ENCODE data around the gene SLC44A2.

The SLC44A2 gene

DNA sequence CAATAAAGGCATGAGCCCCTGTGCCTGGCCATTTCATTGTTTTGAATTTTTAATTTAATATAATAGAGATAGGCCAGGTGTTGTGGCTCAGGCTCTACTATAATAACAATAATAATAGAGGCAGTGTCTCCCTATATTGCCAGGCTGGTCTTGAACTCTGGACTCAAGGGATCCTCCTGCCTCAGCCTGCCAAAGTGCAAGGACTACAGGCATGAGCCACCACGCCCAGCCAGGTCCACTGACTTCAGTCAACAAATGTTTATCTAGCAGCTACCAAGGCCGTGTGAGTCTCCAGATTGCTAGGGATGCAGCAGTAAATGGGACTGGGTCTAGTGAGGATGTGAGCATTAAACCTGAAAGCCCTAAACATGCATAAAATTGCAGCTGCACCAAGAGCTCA lies 15.0 kb downstream of the SLC44A2 start:
- H3K36me3 ChIP-seq (ENCODE audit: insufficient read depth): no peaks in the 10 kb centered on the region
- H3K27ac ChIP-seq: no peak overlapping the region

DNA sequence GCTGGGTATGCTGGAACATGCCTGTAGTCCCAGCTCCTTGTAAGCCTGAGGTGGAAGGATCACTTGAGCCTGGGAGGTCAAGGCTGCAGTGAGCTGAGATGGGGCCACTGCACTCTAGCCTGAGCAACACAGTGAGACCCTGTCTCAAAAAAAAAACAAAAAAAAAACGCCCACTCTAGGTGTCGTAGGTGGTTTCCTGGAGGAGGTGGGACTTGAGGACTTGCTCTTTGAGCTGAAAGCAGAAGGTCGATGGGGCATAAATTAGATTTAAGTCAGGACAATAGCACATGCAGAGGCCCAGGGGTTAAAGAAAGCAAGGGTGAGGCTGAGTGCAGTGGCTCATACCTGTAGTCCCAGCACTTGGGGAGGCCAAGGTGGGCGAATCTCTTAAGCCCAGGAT lies 15.9 kb downstream of the SLC44A2 start:
- no peak overlapping the region for H2AFZ ChIP-seq (ENCODE audit: low read depth)
- TF ChIP-seq, protein P1, sequence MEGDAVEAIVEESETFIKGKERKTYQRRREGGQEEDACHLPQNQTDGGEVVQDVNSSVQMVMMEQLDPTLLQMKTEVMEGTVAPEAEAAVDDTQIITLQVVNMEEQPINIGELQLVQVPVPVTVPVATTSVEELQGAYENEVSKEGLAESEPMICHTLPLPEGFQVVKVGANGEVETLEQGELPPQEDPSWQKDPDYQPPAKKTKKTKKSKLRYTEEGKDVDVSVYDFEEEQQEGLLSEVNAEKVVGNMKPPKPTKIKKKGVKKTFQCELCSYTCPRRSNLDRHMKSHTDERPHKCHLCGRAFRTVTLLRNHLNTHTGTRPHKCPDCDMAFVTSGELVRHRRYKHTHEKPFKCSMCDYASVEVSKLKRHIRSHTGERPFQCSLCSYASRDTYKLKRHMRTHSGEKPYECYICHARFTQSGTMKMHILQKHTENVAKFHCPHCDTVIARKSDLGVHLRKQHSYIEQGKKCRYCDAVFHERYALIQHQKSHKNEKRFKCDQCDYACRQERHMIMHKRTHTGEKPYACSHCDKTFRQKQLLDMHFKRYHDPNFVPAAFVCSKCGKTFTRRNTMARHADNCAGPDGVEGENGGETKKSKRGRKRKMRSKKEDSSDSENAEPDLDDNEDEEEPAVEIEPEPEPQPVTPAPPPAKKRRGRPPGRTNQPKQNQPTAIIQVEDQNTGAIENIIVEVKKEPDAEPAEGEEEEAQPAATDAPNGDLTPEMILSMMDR (conservative IDR thresholded peaks at IDR 0.05; ENCODE audit: low read depth, low read length): no peak
- no peak overlapping the region for H3K4me3 ChIP-seq (IDR thresholded peaks at IDR 0.05; ENCODE audit: insufficient read depth, low read depth, low read length)
- H3K36me3 ChIP-seq (ENCODE audit: insufficient read depth): no peaks in the 10 kb centered on the region
- no peaks in the 10 kb centered on the region for H3K27me3 ChIP-seq (ENCODE audit: insufficient read depth, low read depth)
- no peaks in the 10 kb centered on the region for H3K79me2 ChIP-seq (ENCODE audit: insufficient read depth, low read depth)
- H3K4me2 ChIP-seq: no peak overlapping the region
- H3K9ac ChIP-seq: no peak overlapping the region
- H3K27ac ChIP-seq: no peak overlapping the region
- H4K20me1 ChIP-seq (ENCODE audit: insufficient read depth): no peaks in the 10 kb centered on the region
- no peaks in the 10 kb centered on the region for H3K4me1 ChIP-seq (ENCODE audit: low read depth, poor library complexity, severe bottlenecking)

More for the DNA sequence above, 15.0 kb downstream of the SLC44A2 start:
- Histone ChIP-seq H3K4me2 (no peak overlapping the region), H3K9ac (no peak overlapping the region), H3K4me3 (IDR thresholded peaks at IDR 0.05; ENCODE audit: insufficient read depth, low read depth, low read length) (no peak overlapping the region), H3K27me3 (ENCODE audit: insufficient read depth, low read depth) (no peaks in the 10 kb centered on the region), H3K79me2 (ENCODE audit: insufficient read depth, low read depth) (no peaks in the 10 kb centered on the region), H3K4me1 (ENCODE audit: low read depth, poor library complexity, severe bottlenecking) (no peaks in the 10 kb centered on the region), H2AFZ (ENCODE audit: low read depth) (no peak overlapping the region), H4K20me1 (ENCODE audit: insufficient read depth) (no peaks in the 10 kb centered on the region)
- TF ChIP-seq, protein P1 (conservative IDR thresholded peaks at IDR 0.05; ENCODE audit: low read depth, low read length): no peak

DNA sequence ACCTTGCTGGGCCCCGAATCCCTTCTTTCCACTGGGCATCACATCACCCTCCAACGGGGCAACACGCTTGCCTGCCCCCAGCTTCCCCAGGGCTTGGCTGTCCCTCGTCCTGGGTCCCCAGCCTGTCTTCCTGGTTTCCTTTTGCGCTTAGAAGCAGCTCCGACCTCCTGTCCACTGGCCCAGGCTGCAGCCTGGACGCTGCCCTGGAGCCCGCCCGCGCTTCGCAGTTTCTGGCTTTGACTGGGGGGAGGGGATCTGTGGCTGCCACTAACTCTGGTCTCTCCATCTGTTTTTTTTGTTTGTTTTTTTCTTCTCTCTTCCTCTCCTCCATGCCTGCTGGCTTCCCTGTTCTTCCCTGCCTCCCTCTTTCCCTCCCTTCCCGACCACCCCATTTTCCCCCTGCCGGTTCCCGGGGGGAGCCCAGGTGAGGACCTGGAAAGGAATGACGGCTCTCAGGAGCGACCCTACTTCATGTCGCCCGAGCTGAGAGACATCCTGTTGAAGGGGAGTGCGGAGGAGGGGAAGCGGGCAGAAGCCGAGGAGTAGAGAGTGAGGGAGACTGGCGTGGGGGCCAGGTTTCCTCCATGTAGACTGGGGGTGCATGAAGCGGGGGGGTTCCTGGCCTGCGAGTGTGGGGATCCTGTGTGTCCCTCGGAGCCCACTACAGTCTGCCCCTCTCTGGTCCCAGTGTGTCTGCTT lies 17.3 kb downstream of the SLC44A2 start:
- H3K36me3 ChIP-seq (ENCODE audit: insufficient read depth): no peaks in the 10 kb centered on the region

DNA sequence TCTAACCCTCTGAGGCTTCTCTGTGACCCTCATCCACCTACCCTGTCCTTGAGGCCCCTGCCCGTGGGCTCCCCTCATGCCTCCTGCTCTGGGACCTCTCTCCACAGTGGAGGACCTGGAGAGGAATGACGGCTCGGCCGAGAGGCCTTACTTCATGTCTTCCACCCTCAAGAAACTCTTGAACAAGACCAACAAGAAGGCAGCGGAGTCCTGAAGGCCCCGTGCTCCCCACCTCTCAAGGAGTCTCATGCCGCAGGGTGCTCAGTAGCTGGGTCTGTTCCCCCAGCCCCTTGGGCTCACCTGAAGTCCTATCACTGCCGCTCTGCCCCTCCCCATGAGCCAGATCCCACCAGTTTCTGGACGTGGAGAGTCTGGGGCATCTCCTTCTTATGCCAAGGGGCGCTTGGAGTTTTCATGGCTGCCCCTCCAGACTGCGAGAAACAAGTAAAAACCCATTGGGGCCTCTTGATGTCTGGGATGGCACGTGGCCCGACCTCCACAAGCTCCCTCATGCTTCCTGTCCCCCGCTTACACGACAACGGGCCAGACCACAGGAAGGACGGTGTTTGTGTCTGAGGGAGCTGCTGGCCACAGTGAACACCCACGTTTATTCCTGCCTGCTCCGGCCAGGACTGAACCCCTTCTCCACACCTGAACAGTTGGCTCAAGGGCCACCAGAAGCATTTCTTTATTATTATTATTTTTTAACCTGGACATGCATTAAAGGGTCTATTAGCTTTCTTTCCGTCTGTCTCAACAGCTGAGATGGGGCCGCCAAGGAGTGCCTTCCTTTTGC lies 18.0 kb downstream of the SLC44A2 start:
- Histone ChIP-seq H3K27ac (no peak overlapping the region), H3K4me3 (IDR thresholded peaks at IDR 0.05; ENCODE audit: insufficient read depth, low read depth, low read length) (no peak overlapping the region), H3K79me2 (ENCODE audit: insufficient read depth, low read depth) (no peaks in the 10 kb centered on the region), H3K9ac (no peak overlapping the region), H3K4me2 (no peak overlapping the region), H3K4me1 (ENCODE audit: low read depth, poor library complexity, severe bottlenecking) (no peaks in the 10 kb centered on the region), H4K20me1 (ENCODE audit: insufficient read depth) (no peaks in the 10 kb centered on the region), H3K36me3 (ENCODE audit: insufficient read depth) (no peaks in the 10 kb centered on the region), H3K27me3 (ENCODE audit: insufficient read depth, low read depth) (no peaks in the 10 kb centered on the region), H2AFZ (ENCODE audit: low read depth) (no peak overlapping the region)
- TF ChIP-seq, protein P1 (conservative IDR thresholded peaks at IDR 0.05; ENCODE audit: low read depth, low read length): no peak

More for the DNA sequence above, 17.3 kb downstream of the SLC44A2 start:
- Histone ChIP-seq H3K27me3 (ENCODE audit: insufficient read depth, low read depth) (no peaks in the 10 kb centered on the region), H3K9ac (no peak overlapping the region), H3K27ac (no peak overlapping the region), H4K20me1 (ENCODE audit: insufficient read depth) (no peaks in the 10 kb centered on the region), H2AFZ (ENCODE audit: low read depth) (no peak overlapping the region), H3K4me2 (no peak overlapping the region), H3K79me2 (ENCODE audit: insufficient read depth, low read depth) (no peaks in the 10 kb centered on the region), H3K4me3 (IDR thresholded peaks at IDR 0.05; ENCODE audit: insufficient read depth, low read depth, low read length) (no peak overlapping the region), H3K4me1 (ENCODE audit: low read depth, poor library complexity, severe bottlenecking) (no peaks in the 10 kb centered on the region)
- TF ChIP-seq, protein P1 (conservative IDR thresholded peaks at IDR 0.05; ENCODE audit: low read depth, low read length): no peak

All from KMS-11 (cell line).